Measurements from ENCODE around the gene TMEM123.
"Not testable (repeated sequence)": the region's sequence is repeated elsewhere in the genome, so short reads cannot be mapped to it uniquely, and the experiment has no call there.

The TMEM123 gene

DNA sequence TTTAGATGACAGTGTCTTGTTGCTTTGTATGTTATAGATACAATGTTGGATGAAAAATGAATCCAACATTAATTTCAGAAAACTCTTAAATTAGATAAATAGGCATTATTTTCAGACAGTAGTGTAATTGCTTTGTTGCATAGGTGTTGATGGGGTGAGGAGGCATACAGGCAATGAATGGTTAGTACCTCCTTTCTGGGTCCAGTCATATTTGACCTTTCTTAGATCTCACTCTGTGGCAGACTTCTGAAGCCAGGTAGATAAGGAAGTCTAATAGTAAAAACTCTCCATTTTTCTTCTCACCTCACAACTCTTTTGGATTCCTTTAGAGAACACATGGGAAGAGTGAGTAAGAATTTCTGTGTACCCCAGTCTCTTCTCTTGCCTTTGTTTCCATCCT is 73.7 kb downstream of the TMEM123 start:
- no peak overlapping the region for H3K4me2 ChIP-seq (ENCODE audit: insufficient read depth, low read length, poor library complexity, severe bottlenecking)
- H2BK12ac ChIP-seq (ENCODE audit: low read length), result no peak overlapping the region
- H4K8ac ChIP-seq (ENCODE audit: low read depth, low read length), result no peak overlapping the region
- no peak overlapping the region for H3K4me3 ChIP-seq (ENCODE audit: low read length in 2 of 2)
- no peak overlapping the region for H2AK5ac ChIP-seq (ENCODE audit: low read depth, low read length)
- H3K27ac ChIP-seq (replicated peaks; ENCODE audit: low read length), result no peak overlapping the region
- no peak overlapping the region for H2BK15ac ChIP-seq (ENCODE audit: low read length)
- H3K9ac ChIP-seq (ENCODE audit: low read depth, low read length, poor library complexity), result no peak overlapping the region
- H3K4ac ChIP-seq (ENCODE audit: low read length), result no peak overlapping the region
- H3K79me1 ChIP-seq (ENCODE audit: low read depth, low read length), result peaks cover 3% of the 10 kb centered on the region
- no peak overlapping the region for H2AFZ ChIP-seq (ENCODE audit: low read length)
- DNase-seq (ENCODE audit: low spot score), result no peak
- no peak overlapping the region for H2BK5ac ChIP-seq (ENCODE audit: low read length)
- no peak overlapping the region for H3K18ac ChIP-seq (ENCODE audit: low read length)
- H3K9me3 ChIP-seq (replicated peaks in 1 of 2; ENCODE audit: control insufficient read depth in 2 of 2, insufficient read depth in 1 of 2, low read depth in 1 of 2, low read length in 2 of 2), result no peaks in the 10 kb centered on the region
- no peak overlapping the region for H2BK120ac ChIP-seq (ENCODE audit: low read depth, low read length)
- H4K91ac ChIP-seq (ENCODE audit: low read depth, low read length, poor library complexity), result no peak overlapping the region
- no peak overlapping the region for H3K23ac ChIP-seq (ENCODE audit: low read depth, low read length, poor library complexity)
- H3K27me3 ChIP-seq (ENCODE audit: control insufficient read depth in 3 of 3, insufficient read depth in 3 of 3, low read depth in 1 of 3, low read length in 3 of 3), result no peaks in the 10 kb centered on the region
- H3K14ac ChIP-seq (ENCODE audit: low read length), result no peak overlapping the region
- H3K36me3 ChIP-seq (replicated peaks in 1 of 2; ENCODE audit: control insufficient read depth in 2 of 2, insufficient read depth in 2 of 2, low read length in 2 of 2), result peaks cover 5 to 74% of the 10 kb centered on the region in 2 donors
- peaks cover 0 to 4% of the 10 kb centered on the region in 2 donors for H3K4me1 ChIP-seq (ENCODE audit: control insufficient read depth in 2 of 2, insufficient read depth in 1 of 2, low read depth in 1 of 2, low read length in 2 of 2)

DNA sequence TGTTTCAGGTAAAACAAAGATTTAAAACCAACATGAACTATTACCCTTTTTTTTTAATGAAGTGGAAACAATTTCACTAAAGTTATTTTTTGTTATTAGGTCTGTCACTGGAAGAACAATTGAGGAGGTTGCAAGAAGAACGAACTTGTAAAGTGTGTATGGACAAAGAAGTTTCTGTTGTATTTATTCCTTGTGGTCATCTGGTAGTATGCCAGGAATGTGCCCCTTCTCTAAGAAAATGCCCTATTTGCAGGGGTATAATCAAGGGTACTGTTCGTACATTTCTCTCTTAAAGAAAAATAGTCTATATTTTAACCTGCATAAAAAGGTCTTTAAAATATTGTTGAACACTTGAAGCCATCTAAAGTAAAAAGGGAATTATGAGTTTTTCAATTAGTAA is 74.7 kb downstream of the TMEM123 start:
- H3K14ac ChIP-seq (ENCODE audit: low read length), result no peak overlapping the region
- no peak overlapping the region for H3K4me3 ChIP-seq (ENCODE audit: low read length in 2 of 2)
- H2BK15ac ChIP-seq (ENCODE audit: low read length), result no peak overlapping the region
- H2BK120ac ChIP-seq (ENCODE audit: low read depth, low read length), result no peak overlapping the region
- no peaks in the 10 kb centered on the region for H3K9me3 ChIP-seq (replicated peaks in 1 of 2; ENCODE audit: control insufficient read depth in 2 of 2, insufficient read depth in 1 of 2, low read depth in 1 of 2, low read length in 2 of 2)
- peaks cover 0 to 4% of the 10 kb centered on the region in 2 donors for H3K4me1 ChIP-seq (ENCODE audit: control insufficient read depth in 2 of 2, insufficient read depth in 1 of 2, low read depth in 1 of 2, low read length in 2 of 2)
- no peak overlapping the region for H2BK5ac ChIP-seq (ENCODE audit: low read length)
- no peak for DNase-seq (ENCODE audit: low spot score)
- no peak overlapping the region for H3K9ac ChIP-seq (ENCODE audit: low read depth, low read length, poor library complexity)
- H3K18ac ChIP-seq (ENCODE audit: low read length), result no peak overlapping the region
- H2BK12ac ChIP-seq (ENCODE audit: low read length), result no peak overlapping the region
- no peak overlapping the region for H3K4ac ChIP-seq (ENCODE audit: low read length)
- no peak overlapping the region for H3K27ac ChIP-seq (replicated peaks; ENCODE audit: low read length)
- no peaks in the 10 kb centered on the region for H3K27me3 ChIP-seq (ENCODE audit: control insufficient read depth in 3 of 3, insufficient read depth in 3 of 3, low read depth in 1 of 3, low read length in 3 of 3)
- no CpG with 5 or more reads among the region's 2 CpGs for WGBS, 2 donors (ENCODE audit: extremely low coverage in 2 of 2, insufficient read length in 2 of 2, insufficient replicate concordance in 1 of 2)
- H3K4me2 ChIP-seq (ENCODE audit: insufficient read depth, low read length, poor library complexity, severe bottlenecking), result no peak overlapping the region
- peaks cover 3% of the 10 kb centered on the region for H3K79me1 ChIP-seq (ENCODE audit: low read depth, low read length)
- H3K36me3 ChIP-seq (replicated peaks in 1 of 2; ENCODE audit: control insufficient read depth in 2 of 2, insufficient read depth in 2 of 2, low read length in 2 of 2), result peaks cover 5 to 72% of the 10 kb centered on the region in 2 donors
- no peak overlapping the region for H2AK5ac ChIP-seq (ENCODE audit: low read depth, low read length)
- H4K8ac ChIP-seq (ENCODE audit: low read depth, low read length), result no peak overlapping the region
- H3K23ac ChIP-seq (ENCODE audit: low read depth, low read length, poor library complexity), result no peak overlapping the region
- H4K91ac ChIP-seq (ENCODE audit: low read depth, low read length, poor library complexity), result no peak overlapping the region
- H2AFZ ChIP-seq (ENCODE audit: low read length), result no peak overlapping the region

DNA sequence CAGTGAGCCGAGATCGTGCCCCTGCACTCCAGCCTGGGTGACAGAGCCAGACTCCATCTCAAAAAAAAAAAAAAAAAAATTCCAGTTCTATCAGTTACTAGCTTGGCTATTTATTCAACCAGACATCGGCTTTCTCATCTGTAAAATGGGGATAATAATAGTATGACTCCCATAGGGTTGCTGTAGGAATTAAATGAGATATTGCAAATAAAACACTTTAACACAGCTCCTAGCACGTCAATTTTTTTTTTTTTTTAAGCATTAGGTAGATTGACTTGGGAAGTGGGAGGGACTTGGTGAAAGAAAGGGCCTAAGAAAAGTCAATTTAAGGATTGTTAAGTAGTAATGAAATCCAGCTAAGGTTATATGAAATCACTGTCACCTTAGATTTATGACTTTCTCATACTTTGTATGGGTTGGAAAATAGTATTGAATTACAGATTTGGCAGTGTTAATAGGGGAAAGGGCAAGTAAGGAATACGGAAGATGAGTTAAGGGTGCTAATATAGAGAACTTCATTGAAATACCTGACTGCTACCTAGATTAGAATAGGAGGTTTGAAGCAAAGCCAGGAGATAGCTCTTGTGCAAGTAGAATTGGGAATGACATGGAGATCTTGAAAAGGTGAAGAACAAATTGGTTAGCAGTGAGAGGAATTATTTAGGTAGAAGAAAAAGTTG is 76.7 kb downstream of the TMEM123 start:
- Histone ChIP-seq H2BK120ac (ENCODE audit: low read depth, low read length) (no peak overlapping the region), H3K36me3 (replicated peaks in 1 of 2; ENCODE audit: control insufficient read depth in 2 of 2, insufficient read depth in 2 of 2, low read length in 2 of 2) (peaks cover 5 to 58% of the 10 kb centered on the region in 2 donors), H3K27ac (replicated peaks; ENCODE audit: low read length) (no peak overlapping the region), H3K4me3 (ENCODE audit: low read length in 2 of 2) (no peak overlapping the region), H4K91ac (ENCODE audit: low read depth, low read length, poor library complexity) (no peak overlapping the region), H3K14ac (ENCODE audit: low read length) (no peak overlapping the region), H3K79me1 (ENCODE audit: low read depth, low read length) (peaks cover 3% of the 10 kb centered on the region), H3K9ac (ENCODE audit: low read depth, low read length, poor library complexity) (no peak overlapping the region), H3K23ac (ENCODE audit: low read depth, low read length, poor library complexity) (no peak overlapping the region), H3K9me3 (replicated peaks in 1 of 2; ENCODE audit: control insufficient read depth in 2 of 2, insufficient read depth in 1 of 2, low read depth in 1 of 2, low read length in 2 of 2) (no peaks in the 10 kb centered on the region), H3K4me2 (ENCODE audit: insufficient read depth, low read length, poor library complexity, severe bottlenecking) (no peak overlapping the region), H2AFZ (ENCODE audit: low read length) (no peak overlapping the region), H2BK15ac (ENCODE audit: low read length) (no peak overlapping the region), H2AK5ac (ENCODE audit: low read depth, low read length) (no peak overlapping the region), H3K4me1 (ENCODE audit: control insufficient read depth in 2 of 2, insufficient read depth in 1 of 2, low read depth in 1 of 2, low read length in 2 of 2) (peaks cover 0 to 4% of the 10 kb centered on the region in 2 donors), H3K4ac (ENCODE audit: low read length) (no peak overlapping the region), H2BK12ac (ENCODE audit: low read length) (no peak overlapping the region), H3K18ac (ENCODE audit: low read length) (no peak overlapping the region), H4K8ac (ENCODE audit: low read depth, low read length) (no peak overlapping the region), H3K27me3 (ENCODE audit: control insufficient read depth in 3 of 3, insufficient read depth in 3 of 3, low read depth in 1 of 3, low read length in 3 of 3) (no peaks in the 10 kb centered on the region), H2BK5ac (ENCODE audit: low read length) (no peak overlapping the region)
- DNase-seq (ENCODE audit: low spot score), result no peak
- no CpG with 5 or more reads among the region's 5 CpGs for WGBS, 2 donors (ENCODE audit: extremely low coverage in 2 of 2, insufficient read length in 2 of 2, insufficient replicate concordance in 1 of 2)

DNA sequence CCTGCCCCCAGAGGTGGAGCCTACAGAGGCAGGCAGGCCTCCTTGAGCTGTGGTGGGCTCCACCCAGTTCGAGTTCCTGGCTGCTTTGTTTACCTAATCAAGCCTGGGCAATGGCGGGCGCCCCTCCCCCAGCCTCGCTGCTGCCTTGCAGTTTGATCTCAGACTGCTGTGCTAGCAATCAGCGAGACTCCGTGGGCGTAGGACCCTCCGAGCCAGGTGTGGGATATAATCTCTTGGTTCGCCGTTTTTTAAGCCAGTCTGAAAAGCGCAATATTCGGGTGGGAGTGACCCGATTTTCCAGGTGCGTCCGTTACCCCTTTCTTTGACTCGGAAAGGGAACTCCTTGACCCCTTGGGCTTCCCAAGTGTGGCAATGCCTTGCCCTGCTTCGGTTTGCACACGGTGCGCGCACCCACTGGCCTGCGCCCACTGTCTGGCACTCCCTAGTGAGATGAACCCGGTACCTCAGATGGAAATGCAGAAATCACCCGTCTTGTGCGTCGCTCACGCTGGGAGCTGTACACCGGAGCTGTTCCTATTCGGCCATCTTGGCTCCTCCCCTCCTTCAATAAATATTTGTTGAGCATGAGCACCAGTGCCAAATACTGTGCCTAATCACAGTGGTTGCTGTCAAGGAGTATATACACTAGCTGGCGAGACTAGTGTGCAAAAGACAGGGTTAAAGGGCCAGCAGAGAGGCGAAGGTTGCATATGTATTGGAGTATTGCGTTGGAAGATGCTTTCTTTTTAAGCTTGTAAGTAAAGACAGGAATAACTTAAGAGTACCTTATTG is 77.7 kb downstream of the TMEM123 start:
- Histone ChIP-seq H3K4me2 (ENCODE audit: insufficient read depth, low read length, poor library complexity, severe bottlenecking) (peak overlapping the region; percentile 19), H3K27ac (replicated peaks; ENCODE audit: low read length) (peak overlapping the region; percentile 26), H3K18ac (ENCODE audit: low read length) (peak overlapping the region; percentile 9), H3K36me3 (replicated peaks in 1 of 2; ENCODE audit: control insufficient read depth in 2 of 2, insufficient read depth in 2 of 2, low read length in 2 of 2) (peaks cover 4 to 48% of the 10 kb centered on the region in 2 donors), H4K8ac (ENCODE audit: low read depth, low read length) (peak overlapping the region; percentile 82)
- H2AK5ac ChIP-seq (ENCODE audit: low read depth, low read length); H4K91ac ChIP-seq (ENCODE audit: low read depth, low read length, poor library complexity); H3K4me3 ChIP-seq (ENCODE audit: low read length in 2 of 2); H3K9ac ChIP-seq (ENCODE audit: low read depth, low read length, poor library complexity); DNase-seq (ENCODE audit: low spot score); H3K9me3 ChIP-seq (replicated peaks in 1 of 2; ENCODE audit: control insufficient read depth in 2 of 2, insufficient read depth in 1 of 2, low read depth in 1 of 2, low read length in 2 of 2); H2BK15ac ChIP-seq (ENCODE audit: low read length); H3K4me1 ChIP-seq (ENCODE audit: control insufficient read depth in 2 of 2, insufficient read depth in 1 of 2, low read depth in 1 of 2, low read length in 2 of 2); H3K4ac ChIP-seq (ENCODE audit: low read length); H3K79me1 ChIP-seq (ENCODE audit: low read depth, low read length); H2BK12ac ChIP-seq (ENCODE audit: low read length); H2AFZ ChIP-seq (ENCODE audit: low read length); H3K23ac ChIP-seq (ENCODE audit: low read depth, low read length, poor library complexity); H2BK120ac ChIP-seq (ENCODE audit: low read depth, low read length); H3K27me3 ChIP-seq (ENCODE audit: control insufficient read depth in 3 of 3, insufficient read depth in 3 of 3, low read depth in 1 of 3, low read length in 3 of 3); H3K14ac ChIP-seq (ENCODE audit: low read length); H2BK5ac ChIP-seq (ENCODE audit: low read length): not testable (repeated sequence)
- WGBS, 2 donors (ENCODE audit: extremely low coverage in 2 of 2, insufficient read length in 2 of 2, insufficient replicate concordance in 1 of 2), result no CpG with 5 or more reads among the region's 31 CpGs
